OCI-LY7 (cell line): ENCODE measurements around the gene YTHDC1.

Experiments
- CTCF ChIP-seq: fragments of 200-600 bp; sonication (generic); conservative IDR thresholded peaks from 2 replicates; pipeline ENCODE4 v1.5.1; 2014; ENCODE audit warnings: mild to moderate bottlenecking, antibody characterized with exemption, low read length, moderate library complexity, mixed read lengths
- EZH2phosphoT487 ChIP-seq: fragments of 200-600 bp; sonication (generic); IDR thresholded peaks from 2 replicates; pipeline ENCODE4 v1.6.1; 2018; ENCODE audit warnings: low read depth, borderline replicate concordance, mild to moderate bottlenecking, mixed run types, antibody characterized with exemption, low read length, moderate library complexity, mixed read lengths

GRCh38 chr4:68373513-68373912, 23.6 kb upstream of the YTHDC1 start:
- no peak for TF ChIP-seq CTCF
- TF ChIP-seq EZH2phosphoT487, result no peak
